CD4-positive, alpha-beta T cell treated with Interferon alpha-2 for 1 hour (primary cell): ENCODE data around the gene MAPK13.
"Not testable (repeated sequence)": the region's sequence is repeated elsewhere in the genome, so short reads cannot be mapped to it uniquely, and the experiment has no call there.

ENCODE experiments used
- DNase-seq, 2 donors: peaks; one replicate each; pipeline ENCODE4 v3.0.0-alpha.2; 2020 to 2022

Gene MAPK13

DNA sequence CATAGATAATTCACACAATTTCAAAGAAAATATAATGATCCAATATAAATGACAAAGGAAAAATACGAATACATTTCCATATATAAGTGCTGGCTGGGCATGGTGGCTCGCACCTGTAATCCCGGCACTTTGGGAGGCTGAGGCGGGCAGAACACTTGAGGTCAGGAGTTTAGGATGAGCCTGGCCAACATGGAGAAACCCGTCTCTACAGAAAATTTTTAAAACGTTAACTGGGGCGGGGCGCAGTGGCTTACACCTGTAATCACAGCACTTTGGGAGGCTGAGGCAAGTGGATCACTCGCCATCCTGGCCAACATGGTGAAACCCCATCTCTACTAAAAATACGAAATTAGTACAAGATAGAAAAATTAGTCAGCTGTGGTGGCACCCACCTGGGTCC lies 14.9 kb upstream of the MAPK13 start:
- DNase-seq = no peak

DNA sequence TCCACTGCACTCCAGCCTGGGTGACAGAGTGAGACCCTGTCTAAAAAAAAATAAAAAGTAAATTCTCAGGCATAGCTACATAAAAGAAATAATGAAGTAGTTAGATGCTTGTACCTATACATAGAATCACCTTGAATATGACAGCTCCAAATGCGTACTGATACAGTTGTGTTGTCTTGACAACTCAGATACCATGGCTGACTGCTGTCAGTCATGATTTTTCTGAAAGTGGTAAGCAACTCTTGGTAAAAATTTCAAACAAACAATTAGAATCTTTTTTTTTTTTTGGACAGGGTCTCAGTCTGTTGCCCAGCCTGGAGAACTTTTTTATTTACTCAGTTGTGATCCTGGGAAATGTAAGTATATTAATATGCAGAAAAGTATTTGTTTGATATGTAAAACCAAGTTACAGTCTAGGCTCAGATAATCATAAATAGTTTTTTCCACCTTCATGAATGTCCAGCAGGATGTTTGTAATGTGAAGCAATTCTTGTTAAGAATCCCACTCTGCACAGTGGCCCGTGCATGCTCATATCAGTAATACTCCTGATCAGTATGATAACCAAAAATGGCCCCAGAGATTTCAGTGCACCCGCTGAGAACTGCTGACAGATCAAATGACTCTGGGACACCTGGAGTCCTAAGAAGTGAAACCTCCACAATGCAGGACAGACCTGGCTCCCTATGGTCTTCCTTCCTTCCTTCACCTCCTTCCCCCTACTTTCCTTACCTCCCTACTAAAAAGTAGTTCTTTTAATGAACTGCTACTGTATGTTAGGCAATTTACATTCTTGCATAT lies 14.0 kb upstream of the MAPK13 start:
- no peak for DNase-seq

DNA sequence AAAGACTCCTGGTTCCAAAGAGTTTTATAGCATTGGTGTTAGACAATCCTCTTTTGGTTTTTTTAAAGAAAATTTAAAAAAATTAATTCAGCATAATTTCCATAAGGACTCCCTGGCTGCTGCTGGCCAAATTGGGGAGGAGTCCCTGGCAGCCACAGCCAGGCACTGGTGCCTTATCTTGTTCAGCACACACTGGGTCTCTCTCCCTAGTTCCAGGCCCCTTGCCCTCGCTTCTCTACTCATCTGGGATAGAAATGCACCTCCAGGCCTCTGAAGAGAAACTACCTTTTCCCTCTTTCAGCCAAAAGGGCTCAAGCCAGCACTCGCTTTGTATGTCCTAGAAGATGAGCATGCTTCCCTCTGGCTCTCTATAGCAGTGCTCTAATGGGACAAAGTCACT lies 13.4 kb upstream of the MAPK13 start:
- DNase-seq = no peak

DNA sequence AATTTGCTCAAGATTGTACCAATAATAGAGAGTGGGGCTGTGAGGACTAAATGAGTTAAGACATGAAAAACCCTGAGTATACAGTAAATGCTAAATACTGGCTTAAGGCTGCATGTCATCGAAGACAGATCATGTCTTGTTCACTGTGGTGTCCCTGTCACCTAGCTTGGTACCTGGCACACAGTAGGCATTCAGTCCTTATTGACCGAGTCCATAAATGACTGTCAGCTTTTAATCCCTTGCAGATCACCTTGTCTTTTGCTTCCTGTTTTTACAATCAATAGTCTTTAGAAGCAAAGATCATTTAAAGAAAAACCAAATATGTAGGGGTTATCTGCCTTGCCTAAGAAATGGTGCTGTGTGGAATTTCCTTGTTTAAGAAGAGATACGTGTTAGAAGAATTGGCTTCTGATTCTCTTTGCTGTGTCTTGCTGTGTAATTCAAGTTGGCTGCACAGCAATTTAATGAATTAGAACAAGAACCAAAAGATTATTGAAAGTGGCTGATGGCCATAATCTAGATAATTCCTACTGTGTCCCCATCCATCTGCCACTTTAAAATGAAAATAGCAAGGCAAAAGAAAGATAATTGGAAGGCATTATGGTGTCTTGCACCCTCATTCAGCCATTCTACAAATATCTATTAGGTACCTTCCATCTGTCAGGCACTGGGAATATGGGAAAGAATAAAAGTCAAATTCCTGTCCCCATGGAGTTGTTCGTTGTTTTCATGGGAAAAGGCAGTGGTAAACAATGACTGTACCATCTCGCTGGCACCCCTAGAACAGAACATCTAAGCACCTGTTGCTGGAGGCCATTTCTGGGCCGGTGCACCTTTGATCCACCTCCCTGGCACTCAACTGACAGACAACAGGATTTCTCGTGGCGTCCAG lies 12.4 kb upstream of the MAPK13 start:
- no peak for DNase-seq

DNA sequence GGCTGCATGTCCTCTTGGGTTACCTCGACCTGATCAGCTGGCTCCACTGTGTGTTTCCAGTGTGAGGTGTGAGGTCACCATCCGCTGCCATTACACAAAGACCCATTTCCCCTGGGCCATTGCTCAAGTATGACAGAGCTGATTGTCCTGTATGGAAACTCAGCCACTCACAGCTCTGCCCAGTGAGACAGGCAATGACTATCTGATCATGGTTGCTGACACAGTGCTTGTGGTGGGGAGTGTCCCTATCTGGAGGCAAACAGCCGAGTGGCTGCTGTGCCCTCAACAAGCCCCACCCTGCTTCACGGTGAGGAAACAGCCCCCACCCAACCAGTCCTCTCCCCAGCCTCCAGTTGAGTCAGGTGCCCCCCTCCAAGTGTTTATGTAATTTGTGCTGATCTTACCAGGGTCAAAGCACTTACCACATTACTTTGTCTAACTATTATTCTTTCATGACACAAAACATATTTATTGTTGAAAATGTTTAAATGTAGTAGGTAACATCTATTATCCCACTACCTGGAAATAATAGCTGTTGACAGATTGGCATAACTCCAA lies 11.7 kb upstream of the MAPK13 start:
- DNase-seq = peak; percentile 82

DNA sequence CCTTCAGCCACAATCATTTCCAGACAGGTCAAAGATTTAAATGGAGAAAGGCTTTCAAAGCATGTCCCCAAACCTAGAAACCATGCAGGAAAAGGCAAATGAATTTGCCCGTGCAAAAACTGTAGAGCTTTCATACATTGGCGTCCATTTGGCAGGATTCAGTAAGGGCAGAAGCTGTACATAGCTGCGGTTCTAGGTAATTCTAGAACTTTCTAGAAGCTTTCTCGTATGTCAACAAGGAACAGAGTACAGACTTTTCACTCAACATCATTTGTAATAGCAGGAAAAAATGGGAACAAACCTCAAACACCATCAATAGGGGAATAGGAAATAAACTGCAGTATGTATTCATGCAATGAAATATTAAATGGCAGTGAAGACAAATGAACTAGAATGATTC lies 11.1 kb upstream of the MAPK13 start:
- no peak for DNase-seq

DNA sequence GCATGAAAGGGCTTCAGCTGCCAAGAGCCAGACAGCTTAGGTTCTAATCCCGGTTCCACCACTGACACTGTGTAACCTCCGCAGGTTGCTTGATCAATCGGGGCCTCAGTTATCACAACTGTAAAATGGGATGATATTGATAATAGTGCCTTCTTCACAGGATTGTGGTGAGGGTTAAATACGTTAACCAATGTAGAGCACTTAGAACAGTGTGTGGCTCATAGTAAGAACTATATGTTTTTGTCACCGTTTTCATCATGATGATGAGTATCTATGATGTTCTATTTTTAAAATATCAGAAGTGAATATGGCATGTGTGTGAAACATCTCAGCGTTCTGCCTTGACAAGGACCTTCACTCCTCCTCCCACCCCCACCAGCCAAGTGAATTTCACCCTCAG lies 10.3 kb upstream of the MAPK13 start:
- no peak for DNase-seq

DNA sequence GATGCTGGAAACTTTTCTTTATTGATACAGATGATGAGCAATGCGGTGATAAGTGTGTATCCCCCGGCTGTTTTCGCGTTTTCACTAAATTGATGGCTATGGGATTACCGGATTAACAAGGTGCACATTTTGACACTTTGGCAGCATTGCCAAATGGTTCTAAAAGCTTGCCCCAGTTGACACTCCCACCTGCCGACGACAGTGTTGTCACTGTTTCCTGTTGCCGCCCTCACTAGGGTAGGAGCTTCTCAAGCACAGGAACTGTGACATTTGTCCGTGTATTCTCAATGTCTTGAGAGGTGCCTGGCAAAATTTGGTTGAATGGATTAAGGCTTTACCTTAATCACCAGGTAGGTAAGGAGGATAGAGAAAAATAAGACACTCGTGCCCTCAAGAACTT lies 9.8 kb upstream of the MAPK13 start:
- peak; percentile 84 to 86 for DNase-seq

DNA sequence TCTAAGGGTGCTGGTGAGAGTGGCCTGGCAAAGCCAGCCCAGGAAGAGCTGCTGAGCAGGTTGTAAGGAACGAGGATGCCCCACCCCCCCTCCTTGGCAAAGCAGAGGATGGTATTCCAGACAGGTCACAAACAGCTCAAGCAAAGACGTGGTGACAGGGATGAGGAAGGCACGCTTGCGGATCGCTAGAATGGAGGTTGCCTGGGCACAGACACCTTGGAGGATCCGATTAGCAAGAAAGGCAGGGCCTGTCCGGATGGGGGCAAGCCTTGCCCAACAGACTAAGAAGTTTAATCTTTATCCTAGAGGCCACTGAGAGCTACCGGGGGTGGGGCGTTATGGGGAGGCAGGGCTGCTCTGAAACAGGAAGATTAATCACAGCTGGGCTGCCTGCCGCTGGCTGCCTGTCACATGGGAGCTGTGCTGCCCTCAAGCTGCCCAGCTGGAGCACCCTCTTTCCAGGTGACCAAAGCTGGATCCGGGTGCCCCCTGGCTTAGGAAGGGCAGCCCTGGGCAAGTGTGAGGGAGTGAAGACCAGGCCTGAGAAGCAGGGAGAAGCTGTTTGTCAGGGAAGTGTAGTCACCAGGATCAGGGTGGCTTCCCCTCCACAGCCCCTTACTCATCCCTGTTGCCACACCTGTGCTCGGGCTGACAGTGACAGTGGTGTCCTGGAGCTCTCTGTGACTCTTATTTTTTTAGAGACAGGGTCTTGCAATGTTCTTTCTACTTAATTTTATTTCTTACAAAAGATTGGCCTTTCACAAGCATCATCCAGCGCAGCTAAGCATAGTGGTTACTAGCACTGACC lies 9.1 kb upstream of the MAPK13 start:
- DNase-seq = peak; percentile 70 to 71

DNA sequence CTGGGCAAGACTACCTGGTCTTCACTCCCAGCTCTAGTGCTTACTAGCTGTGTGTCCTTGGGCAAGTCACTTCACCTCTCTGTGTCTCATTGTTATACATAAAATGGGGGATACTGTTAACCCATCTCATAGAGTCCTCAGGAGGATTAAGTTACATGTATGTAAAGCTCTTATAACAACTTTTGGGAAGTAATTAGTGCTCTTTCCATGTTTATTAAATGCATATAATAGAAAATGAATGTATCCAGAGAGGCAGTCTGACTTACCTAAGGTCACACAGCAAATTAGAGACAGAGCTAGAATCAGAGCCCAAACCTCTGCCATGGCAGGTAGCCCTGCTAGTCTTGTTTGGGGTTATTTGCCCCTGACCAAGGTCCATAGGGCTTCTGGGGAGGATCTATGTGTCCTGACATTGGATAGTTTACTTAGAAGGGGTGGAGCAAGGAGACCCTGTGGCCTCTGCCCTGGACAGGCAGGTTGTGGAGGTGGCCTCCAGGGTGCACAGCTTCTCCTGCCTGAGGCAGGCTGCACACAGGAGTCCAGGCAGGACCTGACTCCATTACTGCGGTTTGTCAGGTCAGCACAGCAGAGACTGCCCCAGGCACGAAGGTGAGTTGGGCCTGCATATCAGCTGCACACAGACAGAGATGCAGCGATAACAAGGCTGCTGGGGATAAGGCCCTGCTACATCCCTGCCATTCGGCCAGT lies 8.4 kb upstream of the MAPK13 start:
- DNase-seq = no peak

DNA sequence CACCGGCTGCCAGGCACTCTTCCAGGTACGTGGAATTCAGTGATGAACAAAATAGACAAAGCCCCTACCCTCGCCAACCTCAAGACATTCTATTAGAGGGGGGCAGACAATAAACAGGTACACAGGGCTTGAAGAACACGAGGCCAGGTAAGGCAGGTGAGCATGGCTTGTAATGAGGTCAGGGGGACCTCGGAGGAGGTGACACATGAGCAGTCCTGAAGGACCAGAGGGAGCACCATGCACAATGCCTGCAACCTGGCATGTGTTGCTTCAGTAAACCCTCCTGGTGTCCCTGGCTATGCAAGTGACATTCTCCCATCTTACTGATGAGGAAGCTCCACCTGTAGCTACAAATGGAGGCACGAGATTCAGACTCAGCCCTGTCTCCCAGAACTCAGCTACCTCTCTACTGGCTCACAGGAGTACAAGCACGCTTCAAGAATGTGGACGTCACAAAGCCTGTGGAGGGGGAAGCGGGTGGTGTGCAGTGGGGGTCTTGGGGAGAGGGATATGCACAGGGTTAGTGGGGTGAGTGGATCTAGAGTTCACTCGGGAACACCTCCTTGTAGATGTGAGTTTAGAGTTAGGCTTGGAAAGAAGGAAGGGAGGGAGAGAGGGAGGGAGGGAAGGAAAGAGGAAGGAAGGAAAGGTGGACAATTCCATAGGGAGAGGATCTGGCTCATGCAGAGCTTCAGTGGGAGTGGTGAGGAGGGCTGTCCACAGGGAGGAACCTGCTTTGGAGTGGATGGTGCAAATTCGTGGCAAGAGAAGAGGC lies 7.6 kb upstream of the MAPK13 start:
- no peak for DNase-seq

DNA sequence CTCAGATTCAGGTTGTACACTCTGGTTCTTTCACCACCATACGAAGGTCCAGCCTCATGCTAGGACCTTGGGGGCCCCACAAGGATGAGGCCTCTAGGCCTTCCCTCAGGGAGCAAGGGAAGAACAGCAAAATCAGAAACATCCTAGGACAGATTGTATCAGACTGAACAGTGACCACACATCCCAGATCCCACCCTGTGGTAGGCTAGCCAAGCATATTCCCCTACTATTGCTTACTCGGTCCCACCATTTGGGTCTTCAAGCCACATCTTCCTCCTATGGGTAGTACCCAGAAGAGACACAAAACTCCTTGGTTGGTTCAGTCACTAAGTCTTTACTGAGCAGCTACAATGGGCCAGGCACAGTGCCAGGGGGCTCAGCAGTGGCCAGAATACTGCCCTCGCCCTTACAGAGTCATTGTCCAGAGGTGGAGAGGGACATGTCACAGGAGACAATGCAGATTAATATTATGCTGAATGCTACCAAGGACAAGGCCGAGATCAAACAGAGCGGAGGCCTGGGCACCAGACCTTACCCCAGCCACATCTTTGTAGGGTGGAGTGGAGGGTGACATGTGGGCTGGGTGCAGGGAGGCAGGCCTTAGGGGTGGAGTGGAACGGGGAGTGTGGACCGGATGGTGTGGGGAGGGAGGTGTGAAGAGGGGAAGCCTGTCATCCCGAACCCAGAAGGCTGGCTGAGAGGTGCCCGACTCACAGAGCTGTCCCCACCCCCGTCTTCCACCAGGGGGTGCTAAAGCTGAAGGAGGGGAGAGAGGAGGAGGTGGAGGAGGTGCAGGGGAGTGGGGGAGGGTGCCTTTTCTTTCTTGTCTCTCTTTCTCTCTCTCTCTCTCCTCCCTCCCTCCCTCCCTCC lies 6.8 kb upstream of the MAPK13 start:
- DNase-seq = peak; percentile 92 to 96

DNA sequence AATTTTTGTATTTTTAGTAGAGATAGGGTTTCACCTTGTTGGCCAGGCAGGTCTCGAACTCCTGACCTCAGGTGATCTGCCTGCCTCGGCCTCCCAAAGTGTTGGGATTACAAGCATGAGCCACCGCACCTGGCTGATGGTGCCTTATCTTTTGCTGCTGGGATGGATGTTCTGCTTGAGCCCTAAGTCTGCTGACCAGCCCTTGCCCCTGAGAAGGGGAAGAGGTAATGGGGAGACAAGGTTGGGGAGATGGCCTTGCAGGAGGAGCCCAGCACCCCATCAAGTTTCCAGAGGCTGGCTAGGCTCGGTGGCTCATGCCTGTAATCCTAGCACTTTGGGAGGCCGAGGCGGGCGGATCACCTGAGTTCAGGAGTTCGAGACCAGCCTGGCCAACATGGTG lies 6.0 kb upstream of the MAPK13 start:
- DNase-seq = not testable (repeated sequence)

DNA sequence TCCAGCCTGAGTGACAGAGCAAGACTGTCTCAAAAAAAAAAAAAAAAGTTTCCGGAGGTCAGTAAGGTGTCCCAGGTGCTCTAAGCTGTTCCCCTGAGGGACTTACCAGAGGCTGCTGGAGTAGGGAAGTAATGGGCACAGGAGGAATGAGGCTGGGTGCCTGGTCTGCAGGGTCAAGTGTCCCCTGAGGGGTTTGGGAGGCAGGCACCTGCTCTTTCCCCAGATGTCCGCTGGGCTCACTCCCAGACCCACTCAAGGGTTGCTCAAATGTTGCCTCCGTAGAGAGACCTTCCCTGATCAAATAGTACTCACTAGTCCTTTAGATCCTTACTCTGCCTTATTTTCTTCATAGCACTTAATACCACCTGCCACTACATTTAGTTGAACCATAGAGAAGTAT lies 5.4 kb upstream of the MAPK13 start:
- DNase-seq = no peak

DNA sequence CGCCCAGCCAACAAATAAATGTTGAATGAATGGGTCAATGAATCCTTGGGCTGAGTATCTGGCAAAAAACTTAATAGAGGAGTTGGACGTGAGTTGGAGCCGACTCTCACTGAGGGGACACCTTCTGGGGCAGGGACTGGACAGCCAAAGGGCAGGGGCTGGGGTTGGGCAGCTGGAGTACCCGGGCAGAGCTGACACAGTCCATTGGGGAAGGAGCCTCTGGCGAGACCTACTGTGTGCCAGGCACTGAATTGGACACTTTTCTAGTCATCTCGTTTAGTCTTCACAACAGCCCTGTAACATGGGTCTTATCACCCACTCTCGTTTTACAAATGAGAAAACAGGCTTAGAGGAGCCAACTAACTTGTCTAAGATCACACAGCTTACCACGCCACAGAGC lies 4.7 kb upstream of the MAPK13 start:
- no peak for DNase-seq

DNA sequence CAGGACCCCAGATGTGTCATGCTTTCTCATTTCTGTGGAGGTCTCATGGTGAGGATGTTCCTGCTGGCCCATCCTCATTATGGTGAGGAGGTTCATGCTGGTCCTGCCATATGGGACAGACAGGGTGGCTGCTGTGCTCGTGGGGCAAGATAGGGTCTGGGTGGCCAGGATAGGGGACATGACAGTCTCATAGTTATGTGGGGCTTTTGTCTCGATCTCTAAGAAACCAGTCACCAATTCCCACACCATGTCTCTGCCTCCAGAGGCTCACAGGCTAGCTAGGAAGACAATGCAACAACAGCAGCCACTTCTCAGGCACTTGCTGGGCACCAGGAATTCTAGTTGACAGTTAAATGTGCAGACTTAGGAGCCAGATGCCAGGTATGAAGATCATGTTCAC lies 4.2 kb upstream of the MAPK13 start:
- no peak for DNase-seq

DNA sequence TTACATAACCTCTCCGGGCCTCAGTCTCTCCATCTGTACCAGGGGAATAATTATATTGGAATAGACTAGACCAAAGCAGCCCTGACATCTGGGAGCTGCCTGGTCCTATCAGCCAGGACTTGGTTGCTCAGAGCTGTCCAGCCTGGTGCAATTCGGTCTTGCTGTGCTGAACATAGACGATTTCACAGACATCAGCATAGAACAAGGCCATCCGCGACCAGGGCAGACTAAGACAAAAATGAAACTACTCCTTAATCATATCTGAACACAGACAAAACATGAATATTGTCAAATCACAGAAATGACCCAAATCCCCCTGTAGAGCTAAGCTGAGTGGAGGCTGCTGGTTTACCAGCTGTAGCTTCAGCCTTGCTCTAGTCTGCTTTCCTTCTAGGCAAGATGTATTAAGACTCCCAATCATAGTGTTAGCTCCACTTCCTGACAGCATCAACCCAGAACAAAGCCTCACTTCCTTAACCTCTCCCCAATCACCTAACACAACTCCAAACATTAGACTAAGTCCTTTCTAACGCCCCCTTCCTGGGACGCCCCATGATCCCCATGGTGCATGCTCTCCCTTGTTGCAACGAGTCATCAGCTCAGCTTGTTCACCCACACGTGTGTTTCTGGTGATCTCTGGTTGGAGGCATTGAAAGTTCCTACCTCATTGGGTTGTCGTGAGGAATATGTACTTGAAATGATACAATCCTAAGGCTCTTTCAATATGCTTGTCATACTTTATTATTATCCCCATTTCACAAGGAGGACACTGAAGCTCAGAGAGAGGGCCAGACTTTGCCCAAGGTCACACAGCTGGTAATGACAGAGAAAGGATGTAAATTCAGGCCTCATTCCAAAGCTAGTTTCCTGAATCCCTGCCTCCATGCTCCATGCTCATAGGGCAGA lies 3.5 kb upstream of the MAPK13 start:
- DNase-seq = no peak

DNA sequence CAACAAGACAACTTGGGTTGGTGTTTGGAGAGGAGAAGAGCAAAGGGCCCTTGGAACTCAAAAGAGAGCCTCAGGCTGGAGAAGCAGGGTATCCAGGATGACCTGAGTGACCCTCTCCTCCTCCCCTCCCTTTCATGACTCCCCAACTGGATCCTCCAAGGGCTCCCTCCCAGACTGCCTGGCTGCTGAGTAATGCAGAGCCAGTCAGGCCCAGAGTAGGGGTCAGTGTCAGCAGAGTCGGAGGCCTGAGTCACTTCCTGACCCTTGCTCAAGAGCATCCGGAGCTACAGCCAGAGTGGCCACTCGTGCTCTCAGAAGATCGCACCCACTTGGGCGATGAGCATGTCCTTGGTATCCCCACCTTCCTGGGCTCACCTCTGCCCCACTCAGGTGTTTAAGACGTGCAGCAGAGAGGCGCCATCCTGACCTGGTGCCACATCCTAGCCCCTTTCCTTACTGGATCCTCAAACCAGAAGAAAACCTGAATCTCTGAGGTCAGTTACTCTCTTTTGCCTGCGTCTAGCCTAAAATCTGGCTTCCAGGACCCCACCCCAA lies 2.8 kb upstream of the MAPK13 start:
- DNase-seq = peak in 1 of 2 donors; percentile 68

DNA sequence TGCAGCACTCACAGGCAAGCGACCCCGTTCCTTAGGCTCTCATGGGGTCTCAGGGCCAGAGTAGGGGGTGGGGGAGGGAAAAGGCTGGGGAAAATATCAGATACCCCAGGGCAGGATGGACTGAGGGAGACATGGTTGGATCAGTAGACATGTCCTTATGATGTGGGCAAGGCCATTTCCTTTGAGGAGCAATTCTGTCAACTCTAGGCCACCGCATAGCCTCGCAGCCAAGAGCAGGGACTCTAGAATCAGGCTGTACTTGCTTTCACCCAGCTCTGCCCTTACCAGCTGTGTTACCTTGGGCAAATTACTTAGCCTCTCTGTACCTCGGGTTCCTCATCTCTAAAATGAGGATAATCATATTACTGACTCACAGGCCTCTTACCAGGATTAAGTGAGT lies 2.2 kb upstream of the MAPK13 start:
- no peak for DNase-seq
